K562 (cell line): ENCODE measurements around the gene SEC63. TPM values are rescaled to one million over a fixed set of nuclear protein-coding genes. Genes with fewer than 3 reads are reported as not detected.

Experiments
- ATAC-seq: fragments of 200-7000 bp; cut with Tn5 transposase; 3 replicates; pipeline ENCODE4 v1.9.1; 2020; ENCODE audit warnings: moderate library complexity
- BruUV-seq: library from RNA; stranded (reverse); fragments of 400-500 nt; replicated peaks from 2 replicates; lab custom pipeline; 2021; lab: Mats Ljungman, UMichigan
- CTCF ChIA-PET: fragments of 300-600 bp; formaldehyde crosslinking; extraction: SDS; loops from one replicate; lab custom pipeline; 2021; ENCODE audit warnings: low intra/inter-chr PET ratio; lab: Yijun Ruan, JAX
- POLR2A ChIA-PET: fragments of 300-600, 350-650 bp; sonication (Branson Sonifier 250); formaldehyde crosslinking; extraction: SDS; loops from one replicate; lab custom pipeline; 2021; ENCODE audit warnings: antibody characterized with exemption, inconsistent platforms; lab: Yijun Ruan, JAX
- DNase-seq, 4 experiments: peaks; one replicate each; pipeline versions ENCODE4 v3.0.0 to v3.0.0-alpha.2; 2011 to 2018; ENCODE audit warnings: low spot score in 3 of 4, mixed read lengths in 3 of 4; ENCODE audit errors: extremely low read depth in 1 of 4
- FAIRE-seq: peaks from 2 replicates; lab custom pipeline; 2011; peaks lifted over from hg19 to GRCh38; lab: Jason Lieb, UNC
- H2AFZ ChIP-seq: 2 replicates; pipeline ENCODE4 v1.6.0; 2011; ENCODE audit warnings: low read depth, low read length, control low read depth, inconsistent platforms
- H3K27ac ChIP-seq: fragments of 200-600 bp; 3 replicates; pipeline ENCODE4 v1.8.0; 2011; ENCODE audit warnings: low read depth, mild to moderate bottlenecking, control low read depth, inconsistent platforms, low read length, moderate library complexity, mixed read lengths; ENCODE audit errors: extremely low read depth
- H3K27me3 ChIP-seq, 2 experiments: fragments of 300-600 bp in 1 of 2; 2 replicates in 1 of 2; 3 replicates in 1 of 2; pipeline versions ENCODE4 v1.6.0 to v1.8.0; 2011; ENCODE audit warnings: inconsistent platforms in 2 of 2, low read length in 2 of 2, mild to moderate bottlenecking in 1 of 2, mixed read lengths in 1 of 2, moderate library complexity in 1 of 2; ENCODE audit not compliant: control insufficient read depth in 2 of 2, insufficient read depth in 2 of 2
- H3K36me3 ChIP-seq: fragments of 300-600 bp; 3 replicates; pipeline ENCODE4 v1.8.0; 2011; ENCODE audit warnings: mild to moderate bottlenecking, low read length, inconsistent platforms; ENCODE audit not compliant: control insufficient read depth, insufficient read depth
- H3K4me1 ChIP-seq, 2 experiments: fragments of 200-600 bp in 1 of 2; replicated peaks in 1 of 2; 2 replicates in 1 of 2; 3 replicates in 1 of 2; pipeline versions ENCODE4 v1.5.1 to v1.8.0; 2011; ENCODE audit warnings: inconsistent platforms in 2 of 2, low read length in 2 of 2, mild to moderate bottlenecking in 1 of 2, mixed read lengths in 1 of 2, moderate library complexity in 1 of 2; ENCODE audit not compliant: control insufficient read depth in 2 of 2, insufficient read depth in 2 of 2
- H3K4me2 ChIP-seq: 2 replicates; pipeline ENCODE4 v1.6.1; 2011; ENCODE audit warnings: low read length, control low read depth, inconsistent platforms, mixed read lengths; ENCODE audit not compliant: insufficient read depth
- H3K4me3 ChIP-seq: fragments of 200-600 bp; sonication (generic), shearing (Covaris generic); 2 replicates; pipeline ENCODE4 v1.5.1; 2016; ENCODE audit warnings: control low read depth, inconsistent platforms
- H3K79me2 ChIP-seq: fragments of 200-600 bp; 3 replicates; pipeline ENCODE4 v1.8.0; 2011; ENCODE audit warnings: low read length, inconsistent platforms; ENCODE audit not compliant: control insufficient read depth, insufficient read depth
- H3K9ac ChIP-seq, 2 experiments: 2 replicates each; pipeline versions ENCODE4 v1.6.0 to v1.6.1; 2011; ENCODE audit warnings: low read depth in 2 of 2, low read length in 2 of 2, control low read depth in 1 of 2, inconsistent platforms in 1 of 2, mild to moderate bottlenecking in 1 of 2, mixed read lengths in 1 of 2; ENCODE audit not compliant: insufficient read depth in 1 of 2
- H3K9me1 ChIP-seq: one replicate; pipeline ENCODE4 v1.6.0; 2011; ENCODE audit warnings: inconsistent platforms, mild to moderate bottlenecking, low read length, moderate library complexity; ENCODE audit not compliant: control insufficient read depth, insufficient read depth
- H3K9me3 ChIP-seq: replicated peaks from 2 replicates; pipeline ENCODE4 v1.5.1; 2011; ENCODE audit warnings: low read depth, low read length, inconsistent platforms; ENCODE audit not compliant: control insufficient read depth, insufficient read depth
- H4K20me1 ChIP-seq: replicated peaks from 2 replicates; pipeline ENCODE4 v1.6.1; 2011; ENCODE audit warnings: low read length, inconsistent platforms, mixed read lengths; ENCODE audit not compliant: control insufficient read depth, insufficient read depth
- CREB3L1 ChIP-seq: fragments of 450-650 bp; IDR thresholded peaks from 2 replicates; pipeline ENCODE4 v1.6.1; 2014; ENCODE audit warnings: low read depth, mild to moderate bottlenecking, moderate library complexity, borderline replicate concordance
- EZH2 ChIP-seq: IDR thresholded peaks from 2 replicates; pipeline ENCODE4 v1.6.1; 2012; ENCODE audit warnings: low read depth, mild to moderate bottlenecking, inconsistent platforms, low read length, borderline replicate concordance
- GMEB1 ChIP-seq: fragments of 250-450 bp; sonication (Bioruptor Pico); IDR thresholded peaks from 2 replicates; pipeline ENCODE4 v1.4.0; 2020; ENCODE audit warnings: mild to moderate bottlenecking
- HDAC3 ChIP-seq: fragments of 450-650 bp; IDR thresholded peaks from 2 replicates; pipeline ENCODE4 v1.6.1; 2018; ENCODE audit warnings: borderline replicate concordance, mild to moderate bottlenecking, moderate library complexity; ENCODE audit not compliant: partially characterized antibody
- LARP7 ChIP-seq: fragments of 450-650 bp; IDR thresholded peaks from 2 replicates; pipeline ENCODE4 v1.6.1; 2016
- MLX ChIP-seq, 2 experiments: fragments of 450-650 bp in 1 of 2; sonication (generic) in 1 of 2; formaldehyde crosslinking; conservative IDR thresholded peaks; 2 replicates each; pipeline versions ENCODE4 v1.4.0 to v1.8.1; 2020 to 2022; ENCODE audit warnings: mild to moderate bottlenecking in 1 of 2, missing genetic modification reagents in 1 of 2
- MTF1 ChIP-seq: fragments of 250-450 bp; sonication (Bioruptor Pico); IDR thresholded peaks from 2 replicates; pipeline ENCODE4 v1.9.0; 2021; ENCODE audit warnings: moderate library complexity, mild to moderate bottlenecking, inconsistent platforms, borderline replicate concordance
- NFE2 ChIP-seq: IDR thresholded peaks from 2 replicates; pipeline ENCODE4 v1.6.1; 2014; ENCODE audit warnings: antibody characterized with exemption, low read depth
- NRF1 ChIP-seq, 2 experiments: fragments of 450-650 bp; IDR thresholded peaks in 1 of 2; conservative IDR thresholded peaks in 1 of 2; 2 replicates each; pipeline ENCODE4 v1.6.1; 2014; ENCODE audit warnings: mild to moderate bottlenecking in 2 of 2
- SMC3 ChIP-seq: conservative IDR thresholded peaks from 2 replicates; pipeline ENCODE4 v1.6.1; 2011; ENCODE audit warnings: low read depth, low read length, improper control_type of control experiment; ENCODE audit not compliant: insufficient read depth
- TRIM25 ChIP-seq: fragments of 450-650 bp; IDR thresholded peaks from 2 replicates; pipeline ENCODE4 v1.7.0; 2016; ENCODE audit warnings: borderline replicate concordance
- UBTF ChIP-seq, 2 experiments: IDR thresholded peaks; 2 replicates each; pipeline ENCODE4 v1.6.1; 2012; ENCODE audit warnings: improper control_type of control experiment in 2 of 2, low read depth in 2 of 2, low read length in 2 of 2, borderline replicate concordance in 1 of 2
- ZNF23 ChIP-seq: fragments of 250-450 bp; sonication (Bioruptor Pico); IDR thresholded peaks from 2 replicates; pipeline ENCODE4 v1.4.0; 2020; ENCODE audit warnings: mild to moderate bottlenecking
- WGBS: fragments of 100-300 bp; shearing (Covaris generic); methylation state at CpG from one replicate; pipeline ENCODE4 v1.1.6; 2016; ENCODE audit warnings: low coverage, mixed read lengths; ENCODE audit not compliant: insufficient coverage; ENCODE audit errors: missing lambda C conversion rate; 5-methylcytosine and 5-hydroxymethylcytosine counted together
- in situ Hi-C: fragments of 300-500 bp; cut with MboI; formaldehyde crosslinking; loops from 4 replicates; pipeline ENCODE4 v1.15.0; 2018; ENCODE audit warnings: inconsistent platforms, mixed read lengths
- intact Hi-C: fragments of 100-400 bp; cut with micrococcal nuclease; formaldehyde crosslinking; loops from 2 replicates; pipeline ENCODE4 v1.14.2; 2022
- polyA plus RNA-seq, 8 experiments: library from polyadenylated mRNA; depleted of rRNA in 4 of 8; stranded (reverse) in 5 of 8; unstranded in 3 of 8; fragments of >200 nt; fragmentation: Nextera tagmentation in 2 of 8; fragmentation: Illumina TruSeq in 1 of 8; extraction: Ambion mirVana in 2 of 8; extraction: Trizol in 1 of 8; gene quantifications; 2 replicates each; pipeline versions ENCODE4 v1.2.1 to v1.2.3, GENCODE V29; 2011 to 2014; ENCODE audit warnings: inconsistent platforms in 1 of 8, missing spikeins in 1 of 8
- total RNA-seq, 7 experiments: library from RNA; depleted of rRNA in 6 of 7; stranded (reverse); fragments of >200 nt in 6 of 7; fragmentation: Illumina TruSeq in 2 of 7; extraction: Trizol in 2 of 7; gene quantifications; 2 replicates each; pipeline versions ENCODE4 v1.2.1 to v1.2.3, GENCODE V29; 2011 to 2021; ENCODE audit warnings: low replicate concordance in 1 of 7

SEC63 gene
- total and polyA plus RNA-seq, 9 of the 15 experiments (the other 6 are each of a cell fraction or from before 2014, with no cell fraction given), result 13.8 to 74.6 (median 28.4) TPM

- H3K36me3 ChIP-seq, result no peaks in the 10 kb centered on the region
- no peak for ATAC-seq
- H3K9me1 ChIP-seq, result no peaks in the 10 kb centered on the region
- peak overlapping the region in 1 of 2 experiments; percentile 81; a peak in 2 of 4 replicates for H3K9ac ChIP-seq
- no peaks in the 10 kb centered on the region for H3K9me3 ChIP-seq
- intact Hi-C loops, result no loop called here
- no peak for FAIRE-seq
- 60% methylated on average over 11 of the region's 14 CpGs for WGBS
- H3K4me1 ChIP-seq, result peaks cover 5 to 10% of the 10 kb centered on the region in 2 experiments; a peak in 4 of 5 replicates
- H3K4me3 ChIP-seq, result no peak overlapping the region
- H4K20me1 ChIP-seq, result no peaks in the 10 kb centered on the region
- CTCF ChIA-PET, result no interaction called here
- peak overlapping the region; percentile 79 for H2AFZ ChIP-seq
- no peaks in the 10 kb centered on the region for H3K79me2 ChIP-seq
- BruUV-seq, result no TSS peak
- POLR2A ChIA-PET, result no interaction called here
- in situ Hi-C loops, result no loop called here
- H3K27ac ChIP-seq, result no peak overlapping the region
- H3K27me3 ChIP-seq, result no peaks in the 10 kb centered on the region
- no peak for DNase-seq
- no peak overlapping the region for H3K4me2 ChIP-seq
- TF ChIP-seq UBTF (IDR thresholded peaks at IDR 0.05; ENCODE audit: borderline replicate concordance in 1 of 2, low read depth in 2 of 2, low read length in 2 of 2), result no peak
- no peak for TF ChIP-seq NFE2
- no peak for TF ChIP-seq TRIM25
- TF ChIP-seq CREB3L1, result no peak
- no peak for TF ChIP-seq ZNF23 (CRISPR knock-in tag)
- TF ChIP-seq SMC3, result no peak
- no peak for TF ChIP-seq GMEB1 (CRISPR knock-in tag)
- TF ChIP-seq NRF1 (conservative IDR thresholded peaks at IDR 0.05 in 1 of 2, IDR thresholded peaks at IDR 0.05 in 1 of 2), result no peak
- TF ChIP-seq EZH2, result no peak
- TF ChIP-seq MLX (CRISPR knock-in tag; conservative IDR thresholded peaks at IDR 0.05), result no peak
- no peak for TF ChIP-seq HDAC3
- no peak for TF ChIP-seq MTF1 (CRISPR knock-in tag)
- no peak for TF ChIP-seq LARP7
These were observed 27.7 kb upstream of the SEC63 start for GRCh38 chr6:107985701-107986100.
